GM12878 (cell line): ENCODE results near the gene MTMR1. TPM values are rescaled to one million over a fixed set of nuclear protein-coding genes. Genes with fewer than 3 reads are reported as not detected.

Source experiments
- ATAC-seq: fragments of 200-7000 bp; cut with Tn5 transposase; 3 replicates; pipeline ENCODE4 v1.9.1; 2020; ENCODE audit warnings: mild to moderate bottlenecking, moderate library complexity
- BruUV-seq: library from RNA; stranded (reverse); fragments of 400-500 nt; replicated peaks from 2 replicates; lab custom pipeline; 2021; lab: Mats Ljungman, UMichigan
- CTCF ChIA-PET: fragments of 300-600 bp; sonication (Branson Sonifier 250); formaldehyde crosslinking; extraction: SDS; loops from one replicate; lab custom pipeline; 2021; ENCODE audit warnings: inconsistent platforms; lab: Yijun Ruan, JAX
- POLR2A ChIA-PET: fragments of 350-600 bp; formaldehyde crosslinking; extraction: SDS; loops from one replicate; lab custom pipeline; 2021; ENCODE audit warnings: inconsistent platforms; lab: Charles Lee
- RAD21 ChIA-PET: fragments of 300-600 bp; sonication (Branson Sonifier 250); formaldehyde crosslinking; loops from one replicate; lab custom pipeline; 2023; ENCODE audit warnings: antibody characterized with exemption; ENCODE audit not compliant: unreplicated experiment; lab: Charles Lee
- SMC1A ChIA-PET: fragments of 300-600 bp; sonication (Branson Sonifier 250); formaldehyde crosslinking; loops from one replicate; lab custom pipeline; 2023; ENCODE audit not compliant: unreplicated experiment, uncharacterized antibody; lab: Charles Lee
- DNase-seq: peaks from one replicate; pipeline ENCODE4 v3.0.0-alpha.2; 2011; ENCODE audit warnings: low read depth, low spot score
- FAIRE-seq: peaks from 3 replicates; lab custom pipeline; 2011; peaks lifted over from hg19 to GRCh38; lab: Jason Lieb, UNC
- H2AFZ ChIP-seq: 2 replicates; pipeline ENCODE4 v1.6.0; 2011; ENCODE audit warnings: low read depth, low read length, control low read depth; ENCODE audit not compliant: control insufficient read depth
- H3K27ac ChIP-seq: 2 replicates; pipeline ENCODE4 v1.5.1; 2011; ENCODE audit warnings: control low read depth; ENCODE audit not compliant: control insufficient read depth, insufficient read depth
- H3K27me3 ChIP-seq, 2 experiments: replicated peaks in 1 of 2; 2 replicates each; pipeline versions ENCODE4 v1.6.0 to v1.6.1; 2011; ENCODE audit warnings: low read length in 1 of 2; ENCODE audit not compliant: control insufficient read depth in 2 of 2, insufficient read depth in 2 of 2
- H3K36me3 ChIP-seq, 2 experiments: 2 replicates each; pipeline ENCODE4 v1.5.1; 2011; ENCODE audit warnings: low read length in 1 of 2; ENCODE audit not compliant: control insufficient read depth in 2 of 2, insufficient read depth in 2 of 2
- H3K4me1 ChIP-seq: 2 replicates; pipeline ENCODE4 v1.6.1; 2011; ENCODE audit warnings: mild to moderate bottlenecking, low read length, moderate library complexity, mixed read lengths; ENCODE audit not compliant: control insufficient read depth, insufficient read depth
- H3K4me2 ChIP-seq: 2 replicates; pipeline ENCODE4 v1.6.0; 2011; ENCODE audit warnings: control low read depth; ENCODE audit not compliant: control insufficient read depth, insufficient read depth
- H3K4me3 ChIP-seq: fragments of 200-600 bp; sonication (generic); 2 replicates; pipeline ENCODE4 v1.5.1; 2016
- H3K79me2 ChIP-seq: 2 replicates; pipeline ENCODE4 v1.6.0; 2011; ENCODE audit warnings: low read length; ENCODE audit not compliant: control insufficient read depth, insufficient read depth
- H3K9ac ChIP-seq: 2 replicates; pipeline ENCODE4 v1.8.0; 2011; ENCODE audit warnings: low read length, control low read depth, mixed read lengths; ENCODE audit not compliant: control insufficient read depth, insufficient read depth
- H3K9me3 ChIP-seq: replicated peaks from 3 replicates; pipeline ENCODE4 v1.5.1; 2011; ENCODE audit warnings: mild to moderate bottlenecking, low read length; ENCODE audit not compliant: control insufficient read depth, insufficient read depth
- H4K20me1 ChIP-seq: 2 replicates; pipeline ENCODE4 v1.6.0; 2011; ENCODE audit not compliant: control insufficient read depth, insufficient read depth
- CEBPB ChIP-seq, 2 experiments: fragments of 150-350 bp in 1 of 2; IDR thresholded peaks; 2 replicates each; pipeline ENCODE4 v1.6.1; 2012 to 2014; ENCODE audit warnings: low read depth in 2 of 2, low read length in 2 of 2, borderline replicate concordance in 1 of 2, inconsistent platforms in 1 of 2
- IKZF1 ChIP-seq: fragments of 450-650 bp; conservative IDR thresholded peaks from 2 replicates; pipeline ENCODE4 v1.6.1; 2017; ENCODE audit warnings: antibody characterized with exemption, mild to moderate bottlenecking
- PML ChIP-seq: IDR thresholded peaks from 2 replicates; pipeline ENCODE4 v1.6.1; 2012; ENCODE audit warnings: low read length, inconsistent platforms
- PRDM15 ChIP-seq: fragments of 450-650 bp; formaldehyde crosslinking; IDR thresholded peaks from 2 replicates; pipeline ENCODE4 v1.4.0; 2020; ENCODE audit warnings: mild to moderate bottlenecking, moderate library complexity
- RBBP5 ChIP-seq: fragments of 200-600 bp; sonication (generic); conservative IDR thresholded peaks from 2 replicates; pipeline ENCODE4 v1.6.1; 2016
- SPI1 ChIP-seq: IDR thresholded peaks from 2 replicates; pipeline ENCODE4 v1.6.1; 2011; ENCODE audit warnings: low read depth, mild to moderate bottlenecking, low read length, moderate library complexity, borderline replicate concordance; ENCODE audit not compliant: insufficient read depth
- SRF ChIP-seq, 2 experiments: IDR thresholded peaks; 2 replicates each; pipeline ENCODE4 v1.6.1; 2011; ENCODE audit warnings: low read depth in 2 of 2, low read length in 2 of 2, mild to moderate bottlenecking in 1 of 2, moderate library complexity in 1 of 2
- STAT1 ChIP-seq: fragments of 450-650 bp; conservative IDR thresholded peaks from 2 replicates; pipeline ENCODE4 v1.6.1; 2014; ENCODE audit warnings: antibody characterized with exemption, mild to moderate bottlenecking
- USF2 ChIP-seq: IDR thresholded peaks from 2 replicates; pipeline ENCODE4 v1.6.1; 2011; ENCODE audit warnings: low read depth, low read length, improper control_type of control experiment, borderline replicate concordance
- YBX1 ChIP-seq: fragments of 450-650 bp; IDR thresholded peaks from 2 replicates; pipeline ENCODE4 v1.6.1; 2016; ENCODE audit warnings: antibody characterized with exemption
- ZNF687 ChIP-seq: fragments of 450-650 bp; IDR thresholded peaks from 2 replicates; pipeline ENCODE4 v1.6.1; 2017; ENCODE audit warnings: mild to moderate bottlenecking, moderate library complexity
- WGBS: methylation state at CpG from one replicate; pipeline ENCODE4 v1.1.6; 2016; ENCODE audit warnings: low lambda C conversion rate; ENCODE audit not compliant: insufficient replicate concordance, insufficient coverage; ENCODE audit errors: missing lambda C conversion rate; 5-methylcytosine and 5-hydroxymethylcytosine counted together
- in situ Hi-C: fragments of 300-500 bp; cut with MboI; formaldehyde crosslinking; loops from 9 replicates; pipeline ENCODE4 v1.14.3; 2018; ENCODE audit warnings: mixed read lengths
- intact Hi-C: fragments of 100-400 bp; cut with micrococcal nuclease; formaldehyde crosslinking; loops from one replicate; pipeline ENCODE4 v1.14.2; 2022; ENCODE audit not compliant: unreplicated experiment
- polyA plus RNA-seq, 11 experiments: library from polyadenylated mRNA; depleted of rRNA in 4 of 11; unstranded in 6 of 11; stranded (reverse) in 5 of 11; fragments of >200 nt; fragmentation: Nextera tagmentation in 4 of 11; fragmentation: Illumina TruSeq in 1 of 11; extraction: Ambion mirVana in 4 of 11; extraction: Trizol in 1 of 11; gene quantifications; 1 replicate in 1 of 11; 2 replicates in 10 of 11; pipeline versions ENCODE4 v1.2.1 to v1.2.3, GENCODE V29; 2011 to 2016; ENCODE audit warnings: inconsistent platforms in 2 of 11, missing spikeins in 2 of 11, low read depth in 1 of 11
- total RNA-seq, 4 experiments: library from RNA; depleted of rRNA in 3 of 4; stranded (reverse); fragments of >200 nt in 3 of 4; fragmentation: Illumina TruSeq in 1 of 4; extraction: Trizol in 1 of 4; gene quantifications; 2 replicates each; pipeline versions ENCODE4 v1.2.1 to v1.2.3, GENCODE V29; 2013 to 2021
- TF ChIP-seq, protein P1 (sequence below): fragments of 450-650 bp; conservative IDR thresholded peaks from 2 replicates; pipeline ENCODE4 v1.6.1; 2017; ENCODE audit warnings: mild to moderate bottlenecking, moderate library complexity

Gene MTMR1
- total and polyA plus RNA-seq, 10 of the 15 experiments (the other 5 are each of a cell fraction or from before 2014, with no cell fraction given): 1.2 to 32.2 (median 22.9) TPM

GRCh38 chrX:150790021-150790420 is 96.8 kb downstream of the MTMR1 start:
- Histone ChIP-seq H3K36me3 (no peaks in the 10 kb centered on the region; a peak in 1 of 4 replicates), H3K9me3 (no peaks in the 10 kb centered on the region), H3K9ac (no peak overlapping the region), H3K4me1 (no peaks in the 10 kb centered on the region), H3K79me2 (no peaks in the 10 kb centered on the region), H3K4me2 (no peak overlapping the region), H2AFZ (no peak overlapping the region), H3K27me3 (no peaks in the 10 kb centered on the region), H3K4me3 (no peak overlapping the region), H3K27ac (no peak overlapping the region), H4K20me1 (no peaks in the 10 kb centered on the region)
- ChIA-PET POLR2A (no interaction called here), CTCF (no interaction called here), SMC1A (no interaction called here), RAD21 (no interaction called here)
- BruUV-seq: no TSS peak
- no peak for FAIRE-seq
- intact Hi-C loops (no loop called here), in situ Hi-C loops (loop anchor here (25.0 kb wide), 1 partner anchor 597 kb away; the partner anchor contains the start of gene VMA21)
- ATAC-seq: no peak
- WGBS: 52% methylated on average over 1 of the region's 1 CpG
- DNase-seq: no peak
- TF ChIP-seq STAT1: no peak
- TF ChIP-seq USF2: no peak
- no peak for TF ChIP-seq YBX1
- TF ChIP-seq CEBPB (IDR thresholded peaks at IDR 0.05; ENCODE audit: borderline replicate concordance in 1 of 2, low read depth in 2 of 2, low read length in 2 of 2): no peak
- TF ChIP-seq ZNF687: no peak
- no peak for TF ChIP-seq IKZF1
- TF ChIP-seq PML: no peak
- TF ChIP-seq PRDM15 (CRISPR knock-in tag): no peak
- no peak for TF ChIP-seq RBBP5
- TF ChIP-seq SPI1: no peak
- TF ChIP-seq SRF (IDR thresholded peaks at IDR 0.05; ENCODE audit: low read depth in 2 of 2, low read length in 2 of 2): no peak
- TF ChIP-seq, protein P1, sequence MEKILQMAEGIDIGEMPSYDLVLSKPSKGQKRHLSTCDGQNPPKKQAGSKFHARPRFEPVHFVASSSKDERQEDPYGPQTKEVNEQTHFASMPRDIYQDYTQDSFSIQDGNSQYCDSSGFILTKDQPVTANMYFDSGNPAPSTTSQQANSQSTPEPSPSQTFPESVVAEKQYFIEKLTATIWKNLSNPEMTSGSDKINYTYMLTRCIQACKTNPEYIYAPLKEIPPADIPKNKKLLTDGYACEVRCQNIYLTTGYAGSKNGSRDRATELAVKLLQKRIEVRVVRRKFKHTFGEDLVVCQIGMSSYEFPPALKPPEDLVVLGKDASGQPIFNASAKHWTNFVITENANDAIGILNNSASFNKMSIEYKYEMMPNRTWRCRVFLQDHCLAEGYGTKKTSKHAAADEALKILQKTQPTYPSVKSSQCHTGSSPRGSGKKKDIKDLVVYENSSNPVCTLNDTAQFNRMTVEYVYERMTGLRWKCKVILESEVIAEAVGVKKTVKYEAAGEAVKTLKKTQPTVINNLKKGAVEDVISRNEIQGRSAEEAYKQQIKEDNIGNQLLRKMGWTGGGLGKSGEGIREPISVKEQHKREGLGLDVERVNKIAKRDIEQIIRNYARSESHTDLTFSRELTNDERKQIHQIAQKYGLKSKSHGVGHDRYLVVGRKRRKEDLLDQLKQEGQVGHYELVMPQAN: no peak
